SK-N-SH treated with all-trans-retinoic acid at 6 μM for 48 hours (cell line): ENCODE measurements around the gene CACNA1C.

Experiments
- ATAC-seq: fragments of 200-7000 bp; cut with Tn5 transposase; 3 replicates; pipeline ENCODE4 v1.9.1; 2020; ENCODE audit warnings: mild to moderate bottlenecking, moderate library complexity
- ARNTL ChIP-seq: fragments of 450-650 bp; formaldehyde crosslinking; IDR thresholded peaks from 2 replicates; pipeline ENCODE4 v1.5.0; 2020; ENCODE audit warnings: low read depth, mild to moderate bottlenecking, moderate library complexity, borderline replicate concordance
- BACH2 ChIP-seq: fragments of 250-450 bp; sonication (Bioruptor Pico); IDR thresholded peaks from 2 replicates; pipeline ENCODE4 v1.9.0; 2021; ENCODE audit warnings: mild to moderate bottlenecking, borderline replicate concordance
- CSDC2 ChIP-seq: fragments of 250-450 bp; sonication (Bioruptor Pico); IDR thresholded peaks from 2 replicates; pipeline ENCODE4 v1.5.0; 2020; ENCODE audit warnings: mild to moderate bottlenecking, moderate library complexity
- ESRRG ChIP-seq: fragments of 250-450 bp; sonication (Bioruptor Pico); IDR thresholded peaks from 2 replicates; pipeline ENCODE4 v1.6.1; 2021; ENCODE audit warnings: mild to moderate bottlenecking
- GLIS3 ChIP-seq: fragments of 250-450 bp; sonication (Bioruptor Pico); IDR thresholded peaks from 2 replicates; pipeline ENCODE4 v1.5.0; 2020; ENCODE audit warnings: mild to moderate bottlenecking, moderate library complexity
- ISL1 ChIP-seq: fragments of 250-450 bp; sonication (Bioruptor Pico); IDR thresholded peaks from 2 replicates; pipeline ENCODE4 v2.1.2; 2022; ENCODE audit warnings: mild to moderate bottlenecking, moderate library complexity
- OSR1 ChIP-seq: fragments of 250-450 bp; sonication (Bioruptor Pico); IDR thresholded peaks from 2 replicates; pipeline ENCODE4 v1.8.0; 2022; ENCODE audit warnings: moderate library complexity, mild to moderate bottlenecking, inconsistent platforms
- PATZ1 ChIP-seq: fragments of 250-450 bp; sonication (Bioruptor Pico); IDR thresholded peaks from 2 replicates; pipeline ENCODE4 v1.8.0; 2020; ENCODE audit warnings: mild to moderate bottlenecking, moderate library complexity, borderline replicate concordance
- PPARA ChIP-seq: fragments of 250-450 bp; sonication (Bioruptor Pico); IDR thresholded peaks from 2 replicates; pipeline ENCODE4 v1.5.0; 2020; ENCODE audit warnings: mild to moderate bottlenecking, borderline replicate concordance
- RARB ChIP-seq: fragments of 250-450 bp; sonication (Bioruptor Pico); IDR thresholded peaks from 2 replicates; pipeline ENCODE4 v1.8.0; 2021; ENCODE audit warnings: mild to moderate bottlenecking, moderate library complexity
- SNAI2 ChIP-seq: fragments of 250-450 bp; sonication (Bioruptor Pico); IDR thresholded peaks from 2 replicates; pipeline ENCODE4 v1.5.0; 2020; ENCODE audit warnings: mild to moderate bottlenecking, moderate library complexity
- TCF4 ChIP-seq: fragments of 250-450 bp; sonication (Bioruptor Pico); IDR thresholded peaks from 2 replicates; pipeline ENCODE4 v1.8.0; 2021; ENCODE audit warnings: mild to moderate bottlenecking, moderate library complexity, borderline replicate concordance
- TOX ChIP-seq: fragments of 250-450 bp; sonication (Bioruptor Pico); IDR thresholded peaks from 2 replicates; pipeline ENCODE4 v1.8.0; 2021; ENCODE audit warnings: mild to moderate bottlenecking, moderate library complexity, borderline replicate concordance
- ZC3H10 ChIP-seq: fragments of 250-450 bp; sonication (Bioruptor Pico); IDR thresholded peaks from 2 replicates; pipeline ENCODE4 v1.5.1; 2021; ENCODE audit warnings: mild to moderate bottlenecking, moderate library complexity
- ZFP3 ChIP-seq: fragments of 250-450 bp; sonication (Bioruptor Pico); IDR thresholded peaks from 2 replicates; pipeline ENCODE4 v1.5.0; 2020; ENCODE audit warnings: mild to moderate bottlenecking, moderate library complexity
- ZFP30 ChIP-seq: fragments of 450-650 bp; formaldehyde crosslinking; IDR thresholded peaks from 2 replicates; pipeline ENCODE4 v1.5.0; 2022; ENCODE audit warnings: mild to moderate bottlenecking, moderate library complexity
- ZNF565 ChIP-seq: fragments of 450-650 bp; formaldehyde crosslinking; conservative IDR thresholded peaks from 2 replicates; pipeline ENCODE4 v1.5.0; 2020; ENCODE audit warnings: low read depth, mild to moderate bottlenecking, moderate library complexity
- ZNF70 ChIP-seq: fragments of 450-650 bp; formaldehyde crosslinking; IDR thresholded peaks from 2 replicates; pipeline ENCODE4 v1.5.0; 2020; ENCODE audit warnings: mild to moderate bottlenecking, moderate library complexity
- ZNF8 ChIP-seq: fragments of 450-650 bp; formaldehyde crosslinking; IDR thresholded peaks from 2 replicates; pipeline ENCODE4 v1.5.0; 2020; ENCODE audit warnings: mild to moderate bottlenecking, moderate library complexity
- TF ChIP-seq, protein P1 (sequence below): fragments of 250-450 bp; sonication (Bioruptor Pico); IDR thresholded peaks from 2 replicates; pipeline ENCODE4 v1.8.0; 2021; ENCODE audit warnings: low read depth, mild to moderate bottlenecking, moderate library complexity, borderline replicate concordance
- TF ChIP-seq, protein P2 (sequence below): fragments of 250-450 bp; sonication (Bioruptor Pico); IDR thresholded peaks from 2 replicates; pipeline ENCODE4 v1.5.1; 2020; ENCODE audit warnings: low read depth, mild to moderate bottlenecking, moderate library complexity
- TF ChIP-seq, protein P3 (sequence below): fragments of 250-450 bp; sonication (Bioruptor Pico); IDR thresholded peaks from 2 replicates; pipeline ENCODE4 v1.5.0; 2020; ENCODE audit warnings: mild to moderate bottlenecking, moderate library complexity

Gene CACNA1C

DNA sequence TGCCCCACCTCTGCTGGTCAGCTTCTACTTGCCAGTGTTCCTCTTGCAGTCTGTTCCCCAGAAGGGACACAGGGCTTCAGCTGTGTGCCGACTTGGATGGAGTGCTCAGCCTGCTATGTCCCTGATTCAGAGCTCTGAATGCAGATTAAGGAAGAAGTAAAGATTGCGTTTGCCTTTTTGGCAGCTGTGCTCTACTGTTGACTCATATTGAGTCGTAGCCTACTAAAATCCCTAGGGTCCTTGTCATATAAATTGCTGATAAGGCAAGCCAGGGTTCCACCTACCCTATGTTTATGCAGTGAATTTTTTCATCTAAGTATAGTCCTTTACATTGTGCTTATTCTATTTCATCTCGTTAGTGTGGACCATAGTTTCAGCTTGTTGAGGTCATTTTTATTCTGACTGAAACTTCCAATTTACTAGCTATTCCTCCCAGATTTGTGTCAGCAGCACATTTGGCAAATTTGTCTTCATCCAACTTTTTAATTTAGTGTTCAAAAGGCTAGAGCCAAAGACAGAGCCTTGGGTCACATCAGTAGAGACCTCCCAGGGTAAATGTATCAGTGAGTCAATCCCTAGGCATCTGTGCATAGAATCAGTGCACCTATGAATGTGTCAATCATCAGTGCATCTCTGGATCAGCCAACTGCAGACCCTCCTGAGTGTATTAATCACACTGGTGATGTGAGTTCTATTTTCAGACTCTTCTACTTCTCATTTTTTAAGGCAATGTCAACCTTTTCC is 31.9 kb downstream of the CACNA1C start:
- TF ChIP-seq, protein P1, sequence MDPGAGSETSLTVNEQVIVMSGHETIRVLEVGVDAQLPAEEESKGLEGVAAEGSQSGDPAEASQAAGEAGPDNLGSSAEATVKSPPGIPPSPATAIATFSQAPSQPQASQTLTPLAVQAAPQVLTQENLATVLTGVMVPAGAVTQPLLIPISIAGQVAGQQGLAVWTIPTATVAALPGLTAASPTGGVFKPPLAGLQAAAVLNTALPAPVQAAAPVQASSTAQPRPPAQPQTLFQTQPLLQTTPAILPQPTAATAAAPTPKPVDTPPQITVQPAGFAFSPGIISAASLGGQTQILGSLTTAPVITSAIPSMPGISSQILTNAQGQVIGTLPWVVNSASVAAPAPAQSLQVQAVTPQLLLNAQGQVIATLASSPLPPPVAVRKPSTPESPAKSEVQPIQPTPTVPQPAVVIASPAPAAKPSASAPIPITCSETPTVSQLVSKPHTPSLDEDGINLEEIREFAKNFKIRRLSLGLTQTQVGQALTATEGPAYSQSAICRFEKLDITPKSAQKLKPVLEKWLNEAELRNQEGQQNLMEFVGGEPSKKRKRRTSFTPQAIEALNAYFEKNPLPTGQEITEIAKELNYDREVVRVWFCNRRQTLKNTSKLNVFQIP: no peak
- TF ChIP-seq PATZ1 (CRISPR knock-in tag) (no peak), ZNF8 (CRISPR knock-in tag) (no peak), ZNF565 (CRISPR knock-in tag) (no peak), BACH2 (CRISPR knock-in tag) (no peak), SNAI2 (CRISPR knock-in tag) (no peak), OSR1 (CRISPR knock-in tag) (no peak), ISL1 (no peak), CSDC2 (CRISPR knock-in tag) (no peak), ZFP30 (CRISPR knock-in tag) (no peak), PPARA (CRISPR knock-in tag) (no peak), RARB (CRISPR knock-in tag) (no peak)
- TF ChIP-seq, protein P2, sequence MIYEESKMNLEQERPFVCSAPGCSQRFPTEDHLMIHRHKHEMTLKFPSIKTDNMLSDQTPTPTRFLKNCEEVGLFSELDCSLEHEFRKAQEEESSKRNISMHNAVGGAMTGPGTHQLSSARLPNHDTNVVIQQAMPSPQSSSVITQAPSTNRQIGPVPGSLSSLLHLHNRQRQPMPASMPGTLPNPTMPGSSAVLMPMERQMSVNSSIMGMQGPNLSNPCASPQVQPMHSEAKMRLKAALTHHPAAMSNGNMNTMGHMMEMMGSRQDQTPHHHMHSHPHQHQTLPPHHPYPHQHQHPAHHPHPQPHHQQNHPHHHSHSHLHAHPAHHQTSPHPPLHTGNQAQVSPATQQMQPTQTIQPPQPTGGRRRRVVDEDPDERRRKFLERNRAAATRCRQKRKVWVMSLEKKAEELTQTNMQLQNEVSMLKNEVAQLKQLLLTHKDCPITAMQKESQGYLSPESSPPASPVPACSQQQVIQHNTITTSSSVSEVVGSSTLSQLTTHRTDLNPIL (CRISPR knock-in tag): no peak
- TF ChIP-seq, protein P3, sequence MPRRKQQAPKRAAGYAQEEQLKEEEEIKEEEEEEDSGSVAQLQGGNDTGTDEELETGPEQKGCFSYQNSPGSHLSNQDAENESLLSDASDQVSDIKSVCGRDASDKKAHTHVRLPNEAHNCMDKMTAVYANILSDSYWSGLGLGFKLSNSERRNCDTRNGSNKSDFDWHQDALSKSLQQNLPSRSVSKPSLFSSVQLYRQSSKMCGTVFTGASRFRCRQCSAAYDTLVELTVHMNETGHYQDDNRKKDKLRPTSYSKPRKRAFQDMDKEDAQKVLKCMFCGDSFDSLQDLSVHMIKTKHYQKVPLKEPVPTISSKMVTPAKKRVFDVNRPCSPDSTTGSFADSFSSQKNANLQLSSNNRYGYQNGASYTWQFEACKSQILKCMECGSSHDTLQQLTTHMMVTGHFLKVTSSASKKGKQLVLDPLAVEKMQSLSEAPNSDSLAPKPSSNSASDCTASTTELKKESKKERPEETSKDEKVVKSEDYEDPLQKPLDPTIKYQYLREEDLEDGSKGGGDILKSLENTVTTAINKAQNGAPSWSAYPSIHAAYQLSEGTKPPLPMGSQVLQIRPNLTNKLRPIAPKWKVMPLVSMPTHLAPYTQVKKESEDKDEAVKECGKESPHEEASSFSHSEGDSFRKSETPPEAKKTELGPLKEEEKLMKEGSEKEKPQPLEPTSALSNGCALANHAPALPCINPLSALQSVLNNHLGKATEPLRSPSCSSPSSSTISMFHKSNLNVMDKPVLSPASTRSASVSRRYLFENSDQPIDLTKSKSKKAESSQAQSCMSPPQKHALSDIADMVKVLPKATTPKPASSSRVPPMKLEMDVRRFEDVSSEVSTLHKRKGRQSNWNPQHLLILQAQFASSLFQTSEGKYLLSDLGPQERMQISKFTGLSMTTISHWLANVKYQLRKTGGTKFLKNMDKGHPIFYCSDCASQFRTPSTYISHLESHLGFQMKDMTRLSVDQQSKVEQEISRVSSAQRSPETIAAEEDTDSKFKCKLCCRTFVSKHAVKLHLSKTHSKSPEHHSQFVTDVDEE (CRISPR knock-in tag): no peak
- peak; percentile 47; the same call in 2 of the 3 replicates for ATAC-seq

DNA sequence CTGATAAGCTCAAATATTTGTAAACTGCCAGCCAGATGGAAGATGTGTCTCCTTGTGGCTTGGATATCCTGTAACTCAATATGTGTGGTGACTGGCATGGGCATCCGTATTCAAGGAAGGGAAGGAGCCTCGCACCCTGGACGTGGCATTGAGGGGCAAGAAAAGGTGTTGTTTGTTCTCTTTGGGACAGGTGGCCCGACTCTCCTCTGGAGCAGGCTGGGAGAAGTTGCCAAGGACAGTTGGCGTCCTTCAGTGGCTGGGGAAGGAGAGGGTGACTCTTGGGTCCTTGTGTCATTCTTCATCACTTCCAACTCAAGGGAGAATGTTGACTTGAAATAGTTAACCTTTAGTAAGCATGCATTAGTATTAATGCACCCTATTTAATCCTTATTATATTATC is 39.6 kb downstream of the CACNA1C start:
- ATAC-seq: no peak
- TF ChIP-seq ISL1: no peak
- no peak for TF ChIP-seq ZFP3 (CRISPR knock-in tag)
- TF ChIP-seq BACH2 (CRISPR knock-in tag): no peak
- no peak for TF ChIP-seq GLIS3 (CRISPR knock-in tag)
- TF ChIP-seq ZFP30 (CRISPR knock-in tag): no peak
- TF ChIP-seq ESRRG (CRISPR knock-in tag): no peak
- TF ChIP-seq ZNF70 (CRISPR knock-in tag): no peak

DNA sequence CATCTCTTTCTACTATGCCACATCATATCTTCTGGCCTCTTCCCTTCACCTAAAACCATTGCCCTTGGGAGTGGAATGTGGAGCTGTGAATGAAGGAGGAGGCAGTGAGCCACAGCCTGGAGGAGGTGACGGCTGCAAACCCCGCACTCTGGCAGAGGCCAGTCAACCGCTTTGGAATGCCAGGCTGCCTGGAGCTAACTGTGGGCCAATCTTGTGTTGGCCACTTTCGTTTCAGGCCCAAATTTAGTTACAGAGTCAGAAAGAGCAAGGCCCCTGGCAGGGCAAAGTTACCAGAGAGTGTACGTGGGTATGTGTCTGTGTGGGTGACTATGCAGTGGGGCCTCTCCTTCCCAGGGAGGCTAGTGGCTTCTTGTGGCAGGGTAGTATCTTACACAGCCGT is 40.1 kb downstream of the CACNA1C start:
- peak; percentile 34; the same call in 1 of the 3 replicates for ATAC-seq

More for the DNA sequence above, 40.1 kb downstream of the CACNA1C start:
- TF ChIP-seq ZC3H10 (CRISPR knock-in tag): no peak
- TF ChIP-seq BACH2 (CRISPR knock-in tag): no peak
- no peak for TF ChIP-seq ARNTL (CRISPR knock-in tag)
- TF ChIP-seq ESRRG (CRISPR knock-in tag): no peak
- TF ChIP-seq, protein P2 (CRISPR knock-in tag): no peak
- no peak for TF ChIP-seq ZFP3 (CRISPR knock-in tag)
- TF ChIP-seq GLIS3 (CRISPR knock-in tag): no peak
- TF ChIP-seq TOX (CRISPR knock-in tag): no peak
- no peak for TF ChIP-seq PPARA (CRISPR knock-in tag)
- no peak for TF ChIP-seq SNAI2 (CRISPR knock-in tag)
- TF ChIP-seq TCF4 (CRISPR knock-in tag): no peak
- TF ChIP-seq, protein P3 (CRISPR knock-in tag): no peak
- no peak for TF ChIP-seq ZFP30 (CRISPR knock-in tag)
- no peak for TF ChIP-seq CSDC2 (CRISPR knock-in tag)
- TF ChIP-seq, protein P1: no peak
- no peak for TF ChIP-seq RARB (CRISPR knock-in tag)
- TF ChIP-seq, all 23 proteins: peak for 0
